ENCODE data around the gene ADCY6.

Gene ADCY6

DNA sequence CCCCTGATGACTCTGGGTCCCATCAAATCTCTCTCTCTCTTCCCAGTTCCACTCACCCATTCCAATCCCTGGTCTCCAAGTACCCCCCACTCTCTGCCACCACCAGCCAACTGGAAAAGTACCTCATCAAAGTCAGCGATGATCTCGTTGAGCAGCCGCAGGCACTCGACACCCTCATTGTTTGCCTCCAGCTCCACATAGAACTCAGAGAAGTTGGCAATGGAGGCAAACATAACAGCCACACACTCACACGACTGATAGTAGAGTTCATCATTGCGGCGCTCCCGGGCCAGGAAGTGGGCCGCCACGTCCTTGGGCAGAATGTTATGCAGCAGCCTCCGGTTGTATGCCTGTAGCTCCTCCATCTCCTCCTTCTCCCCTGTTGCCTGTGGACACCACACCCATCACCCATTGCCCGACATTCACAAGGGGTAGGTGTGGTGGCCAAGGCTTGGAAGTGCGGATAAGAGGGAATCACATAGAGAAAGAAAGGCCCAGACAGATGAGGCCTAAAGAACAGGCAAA is 17.2 kb downstream of the ADCY6 start:
- no peak overlapping the region for H3K4me3 ChIP-seq (replicated peaks; ENCODE audit: low read depth, low read length)
- TF ChIP-seq, protein P1, sequence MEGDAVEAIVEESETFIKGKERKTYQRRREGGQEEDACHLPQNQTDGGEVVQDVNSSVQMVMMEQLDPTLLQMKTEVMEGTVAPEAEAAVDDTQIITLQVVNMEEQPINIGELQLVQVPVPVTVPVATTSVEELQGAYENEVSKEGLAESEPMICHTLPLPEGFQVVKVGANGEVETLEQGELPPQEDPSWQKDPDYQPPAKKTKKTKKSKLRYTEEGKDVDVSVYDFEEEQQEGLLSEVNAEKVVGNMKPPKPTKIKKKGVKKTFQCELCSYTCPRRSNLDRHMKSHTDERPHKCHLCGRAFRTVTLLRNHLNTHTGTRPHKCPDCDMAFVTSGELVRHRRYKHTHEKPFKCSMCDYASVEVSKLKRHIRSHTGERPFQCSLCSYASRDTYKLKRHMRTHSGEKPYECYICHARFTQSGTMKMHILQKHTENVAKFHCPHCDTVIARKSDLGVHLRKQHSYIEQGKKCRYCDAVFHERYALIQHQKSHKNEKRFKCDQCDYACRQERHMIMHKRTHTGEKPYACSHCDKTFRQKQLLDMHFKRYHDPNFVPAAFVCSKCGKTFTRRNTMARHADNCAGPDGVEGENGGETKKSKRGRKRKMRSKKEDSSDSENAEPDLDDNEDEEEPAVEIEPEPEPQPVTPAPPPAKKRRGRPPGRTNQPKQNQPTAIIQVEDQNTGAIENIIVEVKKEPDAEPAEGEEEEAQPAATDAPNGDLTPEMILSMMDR (IDR thresholded peaks at IDR 0.05; ENCODE audit: low read depth, low read length, missing control alignments) = no peak
- DNase-seq (ENCODE audit: extremely low read depth, low read depth) = no peak

GRCh38 chr12:48770756-48771155 is 18.1 kb downstream of the ADCY6 start:
- TF ChIP-seq, protein P1 (IDR thresholded peaks at IDR 0.05; ENCODE audit: low read depth, low read length, missing control alignments) = no peak
- no peak for DNase-seq (ENCODE audit: extremely low read depth, low read depth)
- no peak overlapping the region for H3K4me3 ChIP-seq (replicated peaks; ENCODE audit: low read depth, low read length)

DNA sequence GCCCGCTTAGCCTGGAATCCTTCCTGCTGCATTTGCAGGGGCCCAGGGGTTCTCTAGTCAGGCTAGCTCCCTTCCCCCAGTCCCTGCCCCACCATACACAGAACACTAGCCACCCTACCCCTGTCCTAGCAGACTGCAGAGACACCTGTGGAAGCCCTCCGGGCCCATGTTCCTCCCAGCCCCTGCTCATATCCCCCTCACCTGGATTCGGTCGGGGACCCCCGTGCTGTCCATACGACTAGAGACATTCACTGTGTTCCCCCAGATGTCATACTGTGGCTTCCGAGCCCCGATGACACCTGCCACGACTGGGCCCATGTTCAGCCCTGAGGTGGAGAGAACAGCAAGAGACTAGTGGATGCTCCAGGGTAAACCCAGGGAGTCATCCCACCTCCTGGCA is 20.2 kb downstream of the ADCY6 start:
- no peak for DNase-seq (ENCODE audit: extremely low read depth, low read depth)
- no peak overlapping the region for H3K4me3 ChIP-seq (replicated peaks; ENCODE audit: low read depth, low read length)
- TF ChIP-seq, protein P1 (IDR thresholded peaks at IDR 0.05; ENCODE audit: low read depth, low read length, missing control alignments) = no peak

- TF ChIP-seq, protein P1 (IDR thresholded peaks at IDR 0.05; ENCODE audit: low read depth, low read length, missing control alignments) = no peak
- H3K4me3 ChIP-seq (replicated peaks; ENCODE audit: low read depth, low read length) = no peak overlapping the region
- DNase-seq (ENCODE audit: extremely low read depth, low read depth) = no peak
Observed at GRCh38 chr12:48768147-48768546, 20.7 kb downstream of the ADCY6 start.

- TF ChIP-seq, protein P1 (IDR thresholded peaks at IDR 0.05; ENCODE audit: low read depth, low read length, missing control alignments) = no peak
- no peak overlapping the region for H3K4me3 ChIP-seq (replicated peaks; ENCODE audit: low read depth, low read length)
Observed at GRCh38 chr12:48767521-48767920, 21.4 kb downstream of the ADCY6 start.

DNA sequence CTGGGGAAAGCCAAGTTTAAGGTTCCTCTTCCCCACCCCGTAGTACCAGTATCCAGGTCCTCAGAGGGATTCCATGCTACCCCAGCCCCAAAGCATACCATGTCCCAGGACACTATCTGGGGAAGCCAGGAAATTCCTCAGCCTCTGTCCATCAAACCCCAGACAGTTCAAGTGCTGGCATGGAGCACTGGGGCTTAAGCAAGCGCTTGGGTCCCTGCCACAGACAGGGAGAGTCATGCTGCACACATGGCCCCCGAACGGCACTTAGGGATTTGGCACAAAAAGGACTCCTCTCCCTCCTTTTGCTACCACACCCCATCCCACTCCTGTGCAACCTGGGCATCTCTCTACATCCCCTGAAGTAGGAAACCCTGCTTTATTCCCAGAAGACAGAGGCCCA is 21.8 kb downstream of the ADCY6 start:
- H3K4me3 ChIP-seq (replicated peaks; ENCODE audit: low read depth, low read length) = no peak overlapping the region
- DNase-seq (ENCODE audit: extremely low read depth, low read depth) = no peak
- TF ChIP-seq, protein P1 (IDR thresholded peaks at IDR 0.05; ENCODE audit: low read depth, low read length, missing control alignments) = no peak

More at GRCh38 chr12:48767521-48767920, 21.4 kb downstream of the ADCY6 start:
- no peak for DNase-seq (ENCODE audit: extremely low read depth, low read depth)

GRCh38 chr12:48765753-48766162 is 23.1 kb downstream of the ADCY6 start:
- H3K4me3 ChIP-seq (replicated peaks; ENCODE audit: low read depth, low read length) = no peak overlapping the region
- TF ChIP-seq, protein P1 (IDR thresholded peaks at IDR 0.05; ENCODE audit: low read depth, low read length, missing control alignments) = no peak
- DNase-seq (ENCODE audit: extremely low read depth, low read depth) = no peak
